HepG2 (cell line): ENCODE data around the gene CDC14A.

Source experiments
- CHD2 ChIP-seq: IDR thresholded peaks from 2 replicates; pipeline ENCODE4 v1.6.1; 2011; ENCODE audit warnings: low read depth, low read length, improper control_type of control experiment
- CTCF ChIP-seq: sonication (generic); formaldehyde crosslinking; IDR thresholded peaks from 2 replicates; pipeline ENCODE4 v1.5.0; 2020; ENCODE audit warnings: mild to moderate bottlenecking, missing genetic modification reagents, moderate library complexity
- GLI4 ChIP-seq: sonication (generic); formaldehyde crosslinking; IDR thresholded peaks from 2 replicates; pipeline ENCODE4 v1.5.1; 2020; ENCODE audit warnings: missing genetic modification reagents, mild to moderate bottlenecking, moderate library complexity, borderline replicate concordance
- JUN ChIP-seq: sonication (generic); formaldehyde crosslinking; IDR thresholded peaks from 2 replicates; pipeline ENCODE4 v1.4.0; 2020; ENCODE audit warnings: mild to moderate bottlenecking, missing genetic modification reagents
- TARDBP ChIP-seq: sonication (generic); formaldehyde crosslinking; IDR thresholded peaks from 2 replicates; pipeline ENCODE4 v1.8.0; 2022; ENCODE audit warnings: mild to moderate bottlenecking, missing genetic modification reagents
- THAP7 ChIP-seq: sonication (generic); formaldehyde crosslinking; IDR thresholded peaks from 2 replicates; pipeline ENCODE4 v1.8.1; 2023; ENCODE audit warnings: mild to moderate bottlenecking, missing genetic modification reagents
- YY1 ChIP-seq: IDR thresholded peaks from 2 replicates; pipeline ENCODE4 v1.6.1; 2011; ENCODE audit warnings: low read length, low read depth, moderate library complexity, mild to moderate bottlenecking; ENCODE audit not compliant: insufficient read depth, insufficient replicate concordance
- ZMYM4 ChIP-seq: sonication (generic); formaldehyde crosslinking; IDR thresholded peaks from 2 replicates; pipeline ENCODE4 v1.8.1; 2023; ENCODE audit warnings: mild to moderate bottlenecking, missing genetic modification reagents
- ZNF33A ChIP-seq: sonication (generic); formaldehyde crosslinking; IDR thresholded peaks from 2 replicates; pipeline ENCODE4 v1.5.1; 2020; ENCODE audit warnings: missing genetic modification reagents, mild to moderate bottlenecking, moderate library complexity, borderline replicate concordance
- ZNF549 ChIP-seq: sonication (generic); formaldehyde crosslinking; IDR thresholded peaks from 2 replicates; pipeline ENCODE4 v1.5.0; 2020; ENCODE audit warnings: missing genetic modification reagents
- ZNF720 ChIP-seq: sonication (generic); formaldehyde crosslinking; IDR thresholded peaks from 2 replicates; pipeline ENCODE4 v1.4.0; 2020; ENCODE audit warnings: missing genetic modification reagents
- ZSCAN20 ChIP-seq: sonication (generic); formaldehyde crosslinking; IDR thresholded peaks from 2 replicates; pipeline ENCODE4 v1.4.0; 2020; ENCODE audit warnings: missing genetic modification reagents, mild to moderate bottlenecking, borderline replicate concordance

GRCh38 chr1:100510451-100510850, 158.1 kb downstream of the CDC14A start:
- no peak for TF ChIP-seq CTCF (CRISPR knock-in tag)
- TF ChIP-seq ZNF549 (CRISPR knock-in tag) = no peak
- TF ChIP-seq YY1 = no peak
- TF ChIP-seq ZMYM4 (CRISPR knock-in tag) = no peak
- no peak for TF ChIP-seq ZNF720 (CRISPR knock-in tag)
- TF ChIP-seq TARDBP = no peak
- TF ChIP-seq ZSCAN20 = no peak
- TF ChIP-seq JUN (CRISPR knock-in tag) = no peak
- TF ChIP-seq CHD2 = no peak
- no peak for TF ChIP-seq GLI4 (CRISPR knock-in tag)
- no peak for TF ChIP-seq ZNF33A (CRISPR knock-in tag)
- no peak for TF ChIP-seq THAP7 (CRISPR knock-in tag)
